ENCODE measurements around the gene LRRC46. TPM values are rescaled to one million over a fixed set of nuclear protein-coding genes. Genes with fewer than 3 reads are reported as not detected.

The LRRC46 gene
- total RNA-seq, 4 donors from 2014 or later, result 0.20 TPM; not detected in 3

DNA sequence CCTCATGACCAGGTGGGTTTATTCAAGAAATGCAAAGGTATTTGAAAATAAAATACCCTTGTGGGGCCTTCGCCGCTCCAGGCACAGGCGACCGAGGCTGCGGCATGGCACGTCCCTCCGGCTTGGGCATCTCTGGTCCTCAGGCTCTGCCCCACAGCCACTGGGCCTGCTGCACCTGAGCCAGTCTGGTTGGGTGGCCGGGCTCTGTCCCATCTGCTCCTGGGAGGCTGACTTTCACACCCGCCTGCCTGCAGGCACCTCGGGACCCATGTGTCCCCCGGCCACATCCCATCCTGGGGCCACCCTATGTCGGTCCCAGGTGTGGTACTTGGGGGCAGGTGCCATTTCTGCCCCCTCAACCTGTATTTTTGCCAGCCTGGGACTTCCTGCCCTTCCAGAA, 30.8 kb upstream of the LRRC46 start:
- no peak for TF ChIP-seq POLR2A (IDR thresholded peaks at IDR 0.05)
- TF ChIP-seq, protein P1, sequence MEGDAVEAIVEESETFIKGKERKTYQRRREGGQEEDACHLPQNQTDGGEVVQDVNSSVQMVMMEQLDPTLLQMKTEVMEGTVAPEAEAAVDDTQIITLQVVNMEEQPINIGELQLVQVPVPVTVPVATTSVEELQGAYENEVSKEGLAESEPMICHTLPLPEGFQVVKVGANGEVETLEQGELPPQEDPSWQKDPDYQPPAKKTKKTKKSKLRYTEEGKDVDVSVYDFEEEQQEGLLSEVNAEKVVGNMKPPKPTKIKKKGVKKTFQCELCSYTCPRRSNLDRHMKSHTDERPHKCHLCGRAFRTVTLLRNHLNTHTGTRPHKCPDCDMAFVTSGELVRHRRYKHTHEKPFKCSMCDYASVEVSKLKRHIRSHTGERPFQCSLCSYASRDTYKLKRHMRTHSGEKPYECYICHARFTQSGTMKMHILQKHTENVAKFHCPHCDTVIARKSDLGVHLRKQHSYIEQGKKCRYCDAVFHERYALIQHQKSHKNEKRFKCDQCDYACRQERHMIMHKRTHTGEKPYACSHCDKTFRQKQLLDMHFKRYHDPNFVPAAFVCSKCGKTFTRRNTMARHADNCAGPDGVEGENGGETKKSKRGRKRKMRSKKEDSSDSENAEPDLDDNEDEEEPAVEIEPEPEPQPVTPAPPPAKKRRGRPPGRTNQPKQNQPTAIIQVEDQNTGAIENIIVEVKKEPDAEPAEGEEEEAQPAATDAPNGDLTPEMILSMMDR (IDR thresholded peaks at IDR 0.05 in 4 of 5, conservative IDR thresholded peaks at IDR 0.05 in 1 of 5), result no peak
- no peak for DNase-seq
- Histone ChIP-seq H3K27me3 (no peaks in the 10 kb centered on the region), H3K4me3 (no peak overlapping the region), H3K27ac (no peak overlapping the region), H3K4me1 (peaks cover 0 to 1% of the 10 kb centered on the region in 2 donors), H3K36me3 (no peaks in the 10 kb centered on the region), H3K9me3 (no peaks in the 10 kb centered on the region)
- ATAC-seq, result no peak
- intact Hi-C loops (cut with DNase I; ENCODE audit: low total_unique reads), result loop anchor here (5.0 to 10.0 kb wide), 2 partner anchors 106 to 138 kb away; partner anchors contain the start of gene TBKBP1
- in situ Hi-C loops (cut with MboI; ENCODE audit: low sequenced_read_pairs in 4 of 4), result loop anchor here in 1 of 4 donors (10.0 kb wide), 1 partner anchor 106 kb away; the partner anchor contains the start of gene TBKBP1

DNA sequence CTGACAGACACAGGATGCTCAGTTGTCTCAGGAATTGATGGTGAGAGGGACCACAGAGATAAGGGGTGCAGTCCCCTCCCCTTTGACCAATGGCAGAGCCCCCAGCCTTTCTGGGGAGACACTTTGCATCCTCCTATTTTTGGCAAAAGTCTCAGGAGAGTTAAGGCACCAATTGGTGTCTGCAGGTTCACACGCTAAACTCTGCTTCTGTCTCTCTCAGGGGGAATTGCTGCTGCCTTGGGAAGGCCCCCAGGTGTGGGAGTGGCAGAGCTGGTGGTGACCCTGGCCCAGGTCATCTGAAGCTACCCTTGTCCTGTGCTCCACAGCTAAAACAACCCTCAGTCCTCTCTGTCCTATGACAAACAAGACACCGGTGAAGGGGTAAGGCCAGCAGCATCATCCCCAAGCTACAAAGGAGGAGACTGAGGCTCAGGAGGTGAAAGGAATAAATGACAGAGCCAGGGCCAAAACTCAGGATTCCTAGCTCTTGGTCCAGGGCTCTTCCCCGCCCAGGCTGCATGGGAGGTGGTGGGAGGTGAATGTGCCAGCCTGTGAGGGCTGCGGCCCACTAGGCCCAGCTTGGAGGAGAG, 30.2 kb upstream of the LRRC46 start:
- ATAC-seq (no peak), DNase-seq (no peak)
- Histone ChIP-seq H3K36me3 (no peaks in the 10 kb centered on the region), H3K4me1 (peaks cover 0 to 7% of the 10 kb centered on the region in 2 donors), H3K27me3 (no peaks in the 10 kb centered on the region), H3K4me3 (no peak overlapping the region), H3K9me3 (no peaks in the 10 kb centered on the region), H3K27ac (no peak overlapping the region)
- TF ChIP-seq, protein P1 (IDR thresholded peaks at IDR 0.05 in 4 of 5, conservative IDR thresholded peaks at IDR 0.05 in 1 of 5), result no peak
- TF ChIP-seq POLR2A (IDR thresholded peaks at IDR 0.05), result no peak
- in situ Hi-C loops (cut with MboI; ENCODE audit: low sequenced_read_pairs in 4 of 4), result loop anchor here in 1 of 4 donors (10.0 kb wide), 1 partner anchor 106 kb away; the partner anchor contains the start of gene TBKBP1
- intact Hi-C loops (cut with DNase I; ENCODE audit: low total_unique reads), result loop anchor here (5.0 to 10.0 kb wide), 2 partner anchors 106 to 139 kb away; partner anchors contain the start of gene TBKBP1

DNA sequence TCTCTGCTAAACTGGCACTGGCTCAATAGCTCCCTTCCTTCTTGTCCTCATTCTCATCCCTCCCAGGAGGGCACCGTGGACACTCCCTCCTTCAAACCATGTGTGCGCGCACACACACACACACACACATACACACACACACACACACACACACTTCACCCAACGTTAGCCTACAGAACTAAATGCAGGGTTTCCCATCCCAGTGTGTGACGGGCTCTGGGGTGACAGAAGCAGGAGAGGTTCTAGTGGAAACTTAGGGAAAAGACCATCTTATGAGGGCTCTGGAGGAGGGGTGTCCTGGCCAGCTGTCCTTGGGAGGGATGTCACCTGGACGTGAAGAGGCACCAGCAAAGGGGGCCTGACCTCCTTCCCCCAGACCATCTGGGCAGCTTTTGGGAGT, 29.6 kb upstream of the LRRC46 start:
- no peak overlapping the region for H3K27ac ChIP-seq
- TF ChIP-seq, protein P1 (IDR thresholded peaks at IDR 0.05 in 4 of 5, conservative IDR thresholded peaks at IDR 0.05 in 1 of 5), result no peak
- no peak for TF ChIP-seq POLR2A (IDR thresholded peaks at IDR 0.05)
- no peak for DNase-seq
- H3K4me3 ChIP-seq, result no peak overlapping the region
- ATAC-seq, result no peak
- peaks cover 0 to 14% of the 10 kb centered on the region in 2 donors for H3K4me1 ChIP-seq
- no peaks in the 10 kb centered on the region for H3K27me3 ChIP-seq
- no peaks in the 10 kb centered on the region for H3K36me3 ChIP-seq
- H3K9me3 ChIP-seq, result no peaks in the 10 kb centered on the region
- intact Hi-C loops (cut with DNase I; ENCODE audit: low total_unique reads), result loop anchor here (5.0 to 10.0 kb wide), 2 partner anchors 107 to 140 kb away; partner anchors contain the start of gene TBKBP1
- in situ Hi-C loops (cut with MboI; ENCODE audit: low sequenced_read_pairs in 4 of 4), result loop anchor here in 1 of 4 donors (10.0 kb wide), 1 partner anchor 107 kb away; the partner anchor contains the start of gene TBKBP1

DNA sequence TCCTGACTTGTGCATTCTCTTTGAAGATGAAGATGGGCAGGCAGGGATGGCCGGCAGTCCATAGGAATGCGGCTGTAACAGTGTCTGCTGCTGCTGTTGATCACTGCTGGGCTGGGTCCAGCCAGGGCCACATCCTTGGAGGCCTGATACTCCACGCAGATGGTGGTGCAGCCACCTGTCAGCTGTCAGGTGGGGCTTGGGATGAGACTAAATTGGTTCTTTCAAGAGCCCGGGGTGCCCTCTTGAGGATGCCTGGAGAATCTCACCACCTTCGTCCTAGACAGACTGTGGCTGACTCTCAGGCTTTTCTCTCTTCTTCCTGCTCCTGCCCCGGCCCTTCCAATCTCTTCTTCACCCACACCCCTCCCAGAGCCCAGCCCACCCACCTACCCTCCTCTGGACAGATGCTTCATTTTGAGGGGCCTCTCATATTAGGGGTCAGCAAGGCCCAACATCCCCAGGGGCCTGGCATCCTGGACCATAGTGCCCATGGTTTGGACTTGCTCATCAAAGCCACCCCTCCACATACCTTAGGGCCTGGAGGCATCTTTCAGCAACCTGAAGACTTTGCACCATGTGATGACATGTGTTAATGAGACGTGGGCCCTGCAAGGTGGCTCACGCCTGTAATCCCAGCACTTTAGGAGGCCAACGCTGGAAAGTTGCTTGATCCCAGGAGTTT, 29.0 kb upstream of the LRRC46 start:
- Histone ChIP-seq H3K4me3 (no peak overlapping the region), H3K4me1 (peaks cover 0 to 19% of the 10 kb centered on the region in 2 donors), H3K9me3 (no peaks in the 10 kb centered on the region), H3K27ac (no peak overlapping the region), H3K27me3 (no peaks in the 10 kb centered on the region), H3K36me3 (no peaks in the 10 kb centered on the region)
- in situ Hi-C loops (cut with MboI; ENCODE audit: low sequenced_read_pairs in 4 of 4), result loop anchor here in 1 of 4 donors (10.0 kb wide), 1 partner anchor 108 kb away; the partner anchor contains the start of gene TBKBP1
- TF ChIP-seq, protein P1 (IDR thresholded peaks at IDR 0.05 in 4 of 5, conservative IDR thresholded peaks at IDR 0.05 in 1 of 5), result peak; percentile 28 to 56 (median 45)
- TF ChIP-seq POLR2A (IDR thresholded peaks at IDR 0.05), result no peak
- intact Hi-C loops (cut with DNase I; ENCODE audit: low total_unique reads), result loop anchor here (5.0 to 10.0 kb wide), 2 partner anchors 108 to 140 kb away; partner anchors contain the start of gene TBKBP1
- ATAC-seq, result peak; percentile 50 to 61
- DNase-seq, result peak in 1 of 2 donors; percentile 40
